Measurements from ENCODE around the gene COLEC11. TPM values are rescaled to one million over a fixed set of nuclear protein-coding genes. Genes with fewer than 3 reads are reported as not detected.

COLEC11 gene
- total and polyA plus RNA-seq, 12 donors: 16.8 to 155 (median 69.3) TPM

GRCh38 chr2:3679616-3680393 is 84.9 kb downstream of the COLEC11 start:
- TF ChIP-seq POLR2A (IDR thresholded peaks at IDR 0.05): no peak
- no peak for TF ChIP-seq CTCF (IDR thresholded peaks at IDR 0.05)
- intact Hi-C loops (cut with DNase I): no loop called here
- H3K27me3 ChIP-seq: no peaks in the 10 kb centered on the region
- H3K27ac ChIP-seq: no peak overlapping the region
- H3K4me1 ChIP-seq (replicated peaks in 1 of 2): no peaks in the 10 kb centered on the region
- DNase-seq: no peak
- H3K9me3 ChIP-seq (replicated peaks in 1 of 3): no peaks in the 10 kb centered on the region
- H3K36me3 ChIP-seq (replicated peaks in 1 of 2): no peaks in the 10 kb centered on the region
- 85 to 88% (median 88%) methylated on average over 21 to 23 of the region's 23 CpGs for WGBS, 4 donors
- H3K4me3 ChIP-seq: no peak overlapping the region

GRCh38 chr2:3680548-3681345 is 85.8 kb downstream of the COLEC11 start:
- TF ChIP-seq CTCF (IDR thresholded peaks at IDR 0.05) (no peak), POLR2A (IDR thresholded peaks at IDR 0.05) (no peak)
- intact Hi-C loops (cut with DNase I): no loop called here
- peak in 2 of 7 donors; percentile 31 to 55 for DNase-seq
- Histone ChIP-seq H3K27me3 (no peaks in the 10 kb centered on the region), H3K9me3 (replicated peaks in 1 of 3) (no peaks in the 10 kb centered on the region), H3K4me3 (no peak overlapping the region), H3K36me3 (replicated peaks in 1 of 2) (no peaks in the 10 kb centered on the region), H3K4me1 (replicated peaks in 1 of 2) (no peaks in the 10 kb centered on the region), H3K27ac (no peak overlapping the region)
- WGBS, 4 donors: 71 to 83% (median 79%) methylated on average over 18 of the region's 18 CpGs

GRCh38 chr2:3681625-3682024 is 86.7 kb downstream of the COLEC11 start:
- DNase-seq: no peak
- Histone ChIP-seq H3K27me3 (no peaks in the 10 kb centered on the region), H3K27ac (no peak overlapping the region), H3K36me3 (replicated peaks in 1 of 2) (no peaks in the 10 kb centered on the region), H3K4me3 (no peak overlapping the region), H3K4me1 (replicated peaks in 1 of 2) (no peaks in the 10 kb centered on the region), H3K9me3 (replicated peaks in 1 of 3) (no peaks in the 10 kb centered on the region)
- TF ChIP-seq POLR2A (IDR thresholded peaks at IDR 0.05) (no peak), CTCF (IDR thresholded peaks at IDR 0.05) (no peak)
- WGBS, 4 donors: 87 to 97% (median 90%) methylated on average over 3 to 5 of the region's 5 CpGs
- intact Hi-C loops (cut with DNase I): no loop called here

GRCh38 chr2:3682811-3683210 is 87.9 kb downstream of the COLEC11 start:
- no peak for TF ChIP-seq CTCF (IDR thresholded peaks at IDR 0.05)
- no peak for TF ChIP-seq POLR2A (IDR thresholded peaks at IDR 0.05)
- DNase-seq: no peak
- H3K27me3 ChIP-seq: no peaks in the 10 kb centered on the region
- intact Hi-C loops (cut with DNase I): no loop called here
- no peak overlapping the region for H3K4me3 ChIP-seq
- 76 to 84% (median 77%) methylated on average over 6 of the region's 6 CpGs for WGBS, 4 donors
- no peaks in the 10 kb centered on the region for H3K4me1 ChIP-seq (replicated peaks in 1 of 2)
- H3K27ac ChIP-seq: no peak overlapping the region
- H3K36me3 ChIP-seq (replicated peaks in 1 of 2): no peaks in the 10 kb centered on the region
- no peaks in the 10 kb centered on the region for H3K9me3 ChIP-seq (replicated peaks in 1 of 3)

All from adrenal gland (tissue), 12 donors.